GM23338 (cell line): ENCODE measurements around the gene OSBPL3. TPM values are rescaled to one million over a fixed set of nuclear protein-coding genes. Genes with fewer than 3 reads are reported as not detected.

Source experiments
- ATAC-seq: fragments of 200-7000 bp; cut with Tn5 transposase; 3 replicates; pipeline ENCODE4 v1.9.1; 2020
- DNase-seq: peaks from one replicate; pipeline ENCODE4 v3.0.0-alpha.2; 2015; ENCODE audit warnings: low spot score
- H2AFZ ChIP-seq: fragments of 200-600 bp; sonication (generic); 2 replicates; pipeline ENCODE4 v1.8.0; 2016; ENCODE audit warnings: antibody characterized with exemption, mild to moderate bottlenecking, moderate library complexity
- H3F3A ChIP-seq: fragments of 200-600 bp; sonication (generic); replicated peaks from 2 replicates; pipeline ENCODE4 v1.8.0; 2017; ENCODE audit warnings: antibody characterized with exemption, mixed run types, low read depth
- H3K27ac ChIP-seq: fragments of 200-600 bp; sonication (generic); 2 replicates; pipeline ENCODE4 v1.6.1; 2016; ENCODE audit warnings: low read depth
- H3K27me3 ChIP-seq: fragments of 200-600 bp; sonication (generic); 2 replicates; pipeline ENCODE4 v1.8.0; 2016; ENCODE audit warnings: mild to moderate bottlenecking, mixed run types, moderate library complexity; ENCODE audit not compliant: insufficient read depth
- H3K36me3 ChIP-seq: fragments of 200-600 bp; sonication (generic); 2 replicates; pipeline ENCODE4 v1.8.0; 2016; ENCODE audit warnings: mild to moderate bottlenecking; ENCODE audit not compliant: insufficient read depth
- H3K4me1 ChIP-seq: fragments of 200-600 bp; sonication (generic); 2 replicates; pipeline ENCODE4 v1.8.0; 2016; ENCODE audit warnings: mild to moderate bottlenecking, moderate library complexity; ENCODE audit not compliant: insufficient read depth
- H3K4me2 ChIP-seq: fragments of 200-600 bp; sonication (generic); 2 replicates; pipeline ENCODE4 v1.7.1; 2017; ENCODE audit warnings: mixed run types
- H3K4me3 ChIP-seq: fragments of 200-600 bp; sonication (generic); 2 replicates; pipeline ENCODE4 v1.6.1; 2016; ENCODE audit warnings: mixed run types
- H3K79me2 ChIP-seq: fragments of 200-600 bp; sonication (generic); replicated peaks from 2 replicates; pipeline ENCODE4 v1.8.0; 2017; ENCODE audit warnings: mild to moderate bottlenecking; ENCODE audit not compliant: insufficient read depth
- H3K9me2 ChIP-seq: fragments of 200-600 bp; sonication (generic); 2 replicates; pipeline ENCODE4 v1.8.0; 2017; ENCODE audit not compliant: insufficient read depth
- H4K20me1 ChIP-seq: fragments of 200-600 bp; sonication (generic); replicated peaks from 2 replicates; pipeline ENCODE4 v1.8.0; 2017; ENCODE audit warnings: mild to moderate bottlenecking; ENCODE audit not compliant: insufficient read depth
- H3K27ac Mint-ChIP-seq: 2 replicates; pipeline ENCODE4 v1.8.0; 2020; ENCODE audit warnings: inconsistent platforms, mild to moderate bottlenecking, moderate library complexity, mixed read lengths
- H3K27me3 Mint-ChIP-seq: 3 replicates; pipeline ENCODE4 v1.8.0; 2022; ENCODE audit warnings: low read depth, mild to moderate bottlenecking, moderate library complexity, mixed read lengths, inconsistent platforms; ENCODE audit not compliant: insufficient read depth, poor library complexity
- H3K36me3 Mint-ChIP-seq: 3 replicates; pipeline ENCODE4 v1.8.0; 2021; ENCODE audit warnings: low read depth, mild to moderate bottlenecking, inconsistent platforms, moderate library complexity, mixed read lengths
- H3K4me1 Mint-ChIP-seq: 3 replicates; pipeline ENCODE4 v1.8.0; 2020; ENCODE audit warnings: mild to moderate bottlenecking, inconsistent platforms, mixed read lengths
- H3K4me3 Mint-ChIP-seq: 3 replicates; pipeline ENCODE4 v1.8.0; 2021; ENCODE audit warnings: moderate library complexity, mild to moderate bottlenecking, inconsistent platforms, mixed read lengths
- H3K9me3 Mint-ChIP-seq: 3 replicates; pipeline ENCODE4 v1.8.0; 2020; ENCODE audit warnings: moderate library complexity, mild to moderate bottlenecking, inconsistent platforms, mixed read lengths
- CREB1 ChIP-seq: fragments of 250-450 bp; sonication (Bioruptor Pico); IDR thresholded peaks from 2 replicates; pipeline ENCODE4 v1.5.0; 2020; ENCODE audit warnings: low read depth, mild to moderate bottlenecking, moderate library complexity
- CTCF ChIP-seq, 2 experiments: fragments of 200-600 bp in 1 of 2; sonication (generic) in 1 of 2; conservative IDR thresholded peaks; 2 replicates each; pipeline versions ENCODE4 v1.5.1 to v1.6.1; 2016 to 2017; ENCODE audit warnings: antibody characterized with exemption in 2 of 2, low read depth in 2 of 2, mild to moderate bottlenecking in 2 of 2, moderate library complexity in 1 of 2
- ETS1 ChIP-seq: IDR thresholded peaks from 2 replicates; pipeline ENCODE4 v1.6.1; 2016; ENCODE audit warnings: antibody characterized with exemption
- EZH2 ChIP-seq: fragments of 200-600 bp; sonication (generic); IDR thresholded peaks from one replicate; pipeline ENCODE4 v1.8.0; 2017; ENCODE audit warnings: antibody characterized with exemption, mild to moderate bottlenecking, low read depth; ENCODE audit not compliant: unreplicated experiment
- EZH2phosphoT487 ChIP-seq: fragments of 200-600 bp; sonication (generic); IDR thresholded peaks from one replicate; pipeline ENCODE4 v1.8.1; 2018; ENCODE audit warnings: antibody characterized with exemption; ENCODE audit not compliant: unreplicated experiment
- JUNB ChIP-seq: IDR thresholded peaks from one replicate; pipeline ENCODE4 v1.6.1; 2016; ENCODE audit warnings: antibody characterized with exemption; ENCODE audit not compliant: unreplicated experiment
- NANOG ChIP-seq: IDR thresholded peaks from 2 replicates; pipeline ENCODE4 v1.6.1; 2016; ENCODE audit warnings: antibody characterized with exemption, borderline replicate concordance
- POLR2AphosphoS5 ChIP-seq: IDR thresholded peaks from 2 replicates; pipeline ENCODE4 v1.6.1; 2016; ENCODE audit warnings: antibody characterized with exemption, low read depth
- REST ChIP-seq: IDR thresholded peaks from one replicate; pipeline ENCODE4 v1.6.1; 2018; ENCODE audit warnings: antibody characterized with exemption; ENCODE audit not compliant: unreplicated experiment
- ZNF331 ChIP-seq: fragments of 250-450 bp; sonication (Bioruptor Pico); IDR thresholded peaks from 2 replicates; pipeline ENCODE4 v1.5.0; 2020; ENCODE audit warnings: low read depth, mild to moderate bottlenecking, moderate library complexity
- ZNF462 ChIP-seq: fragments of 250-450 bp; sonication (Bioruptor Pico); IDR thresholded peaks from 2 replicates; pipeline ENCODE4 v1.5.0; 2020; ENCODE audit warnings: mild to moderate bottlenecking, moderate library complexity
- polyA plus RNA-seq: library from polyadenylated mRNA; unstranded; fragments of >200 nt; fragmentation: Nextera tagmentation; extraction: Ambion mirVana; gene quantifications from 2 replicates; pipeline ENCODE4 v1.2.1, GENCODE V29; 2016
- total RNA-seq: library from RNA; depleted of rRNA; stranded (reverse); fragments of >200 nt; shearing (Covaris generic); gene quantifications from 2 replicates; pipeline ENCODE4 v1.2.3, GENCODE V29; 2014

Gene OSBPL3
- total and polyA plus RNA-seq, 2 experiments from 2014 or later, result 7.2 to 15.7 TPM

DNA sequence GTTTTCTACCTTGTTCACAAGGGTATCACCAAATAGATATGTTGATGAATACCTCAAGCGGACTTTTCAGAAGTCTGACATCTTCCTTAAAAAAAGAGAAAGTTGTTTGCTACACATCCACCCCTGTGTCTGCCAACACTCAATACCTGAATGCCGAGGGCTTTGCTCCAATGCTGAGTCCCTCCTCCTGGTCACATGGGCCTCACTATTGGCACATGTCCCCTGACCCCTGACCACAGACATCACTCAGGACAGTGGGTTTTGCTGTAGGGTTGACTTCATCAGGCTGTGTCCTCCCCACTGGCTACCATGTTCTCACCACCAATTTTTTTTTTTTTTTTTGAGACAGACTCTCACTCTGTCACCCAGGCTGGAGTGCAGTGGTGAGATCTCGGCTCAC lies 76.4 kb downstream of the OSBPL3 start (continued):
- no peak for TF ChIP-seq NANOG
- TF ChIP-seq ZNF331 (CRISPR knock-in tag), result no peak
- no peak for TF ChIP-seq CREB1 (CRISPR knock-in tag)

- H3K36me3 ChIP-seq, result no peaks in the 10 kb centered on the region
- no peak overlapping the region for H3K27ac Mint-ChIP-seq
- H3K79me2 ChIP-seq, result peaks cover 14% of the 10 kb centered on the region
- H3K9me3 Mint-ChIP-seq, result no peaks in the 10 kb centered on the region
- H3K4me3 Mint-ChIP-seq, result no peak overlapping the region
- no peak overlapping the region for H3K4me3 ChIP-seq
- H3K27me3 ChIP-seq, result no peaks in the 10 kb centered on the region
- H3K4me1 ChIP-seq, result no peaks in the 10 kb centered on the region
- H3K4me2 ChIP-seq, result no peak overlapping the region
- H4K20me1 ChIP-seq, result no peaks in the 10 kb centered on the region; the same call in 1 of the 2 replicates
- no peak overlapping the region for H3K27ac ChIP-seq
- no peaks in the 10 kb centered on the region for H3K9me2 ChIP-seq
- peaks cover 2% of the 10 kb centered on the region for H3K27me3 Mint-ChIP-seq
- H2AFZ ChIP-seq, result no peak overlapping the region
- no peak for ATAC-seq
- H3K4me1 Mint-ChIP-seq, result no peaks in the 10 kb centered on the region
- H3K36me3 Mint-ChIP-seq, result 0 out of 3 replicates have a peak, but pooled peaks cover 4% of the 10 kb centered on the region
- no peaks in the 10 kb centered on the region for H3F3A ChIP-seq
- TF ChIP-seq ZNF462 (CRISPR knock-in tag) (no peak), CREB1 (CRISPR knock-in tag) (no peak), CTCF (conservative IDR thresholded peaks at IDR 0.05; ENCODE audit: low read depth in 2 of 2) (no peak), EZH2 (no peak), REST (no peak), JUNB (no peak), ETS1 (no peak), POLR2AphosphoS5 (no peak), NANOG (no peak), EZH2phosphoT487 (no peak)
- DNase-seq, result no peak
These were observed 77.0 kb downstream of the OSBPL3 start for GRCh38 chr7:24902931-24903330.
